Measurements from ENCODE around the gene HMGXB3.

HMGXB3 gene

GRCh38 chr5:150000256-150000989 lies at the start of gene HMGXB3, which contains the start of gene TIGD6:
Gene HMGXB3 (plus strand): TSS chr5:150000739. CDS start chr5:150004853, 4,114 bp downstream.
Gene TIGD6 (minus strand): TSS chr5:150000654. CDS start chr5:149996348, 4,306 bp downstream.
- DNase-seq (ENCODE audit: low read depth in 2 of 2), result peak; percentile 82 to 84

GRCh38 chr5:149951138-149951749 lies 49.3 kb upstream of the HMGXB3 start:
- DNase-seq (ENCODE audit: low read depth in 2 of 2), result no peak

- DNase-seq (ENCODE audit: low read depth in 2 of 2), result no peak
Measured at GRCh38 chr5:149953436-149954121, 47.0 kb upstream of the HMGXB3 start.

GRCh38 chr5:149954798-149955197 lies 45.7 kb upstream of the HMGXB3 start:
- no peak for DNase-seq (ENCODE audit: low read depth in 2 of 2)

GRCh38 chr5:149956685-149957084 lies 43.9 kb upstream of the HMGXB3 start:
- DNase-seq (ENCODE audit: low read depth in 2 of 2), result no peak

GRCh38 chr5:149957855-149958254 lies 42.7 kb upstream of the HMGXB3 start:
- DNase-seq (ENCODE audit: low read depth in 2 of 2), result no peak

GRCh38 chr5:149959406-149960236 lies 40.9 kb upstream of the HMGXB3 start:
- peak; percentile 14 to 42 for DNase-seq (ENCODE audit: low read depth in 2 of 2)

GRCh38 chr5:149960272-149961185 lies 40.0 kb upstream of the HMGXB3 start, which contains the start of gene SLC26A2:
Gene SLC26A2 (plus strand): TSS chr5:149960758. CDS start chr5:149977653, 16,895 bp downstream.
- DNase-seq (ENCODE audit: low read depth in 2 of 2), result peak; percentile 88 to 92

- no peak for DNase-seq (ENCODE audit: low read depth in 2 of 2)
Measured at GRCh38 chr5:149961186-149961685, 39.3 kb upstream of the HMGXB3 start.

GRCh38 chr5:149961957-149962409 lies 38.6 kb upstream of the HMGXB3 start:
- DNase-seq (ENCODE audit: low read depth in 2 of 2), result no peak

GRCh38 chr5:149962601-149963300 lies 37.8 kb upstream of the HMGXB3 start:
- no peak for DNase-seq (ENCODE audit: low read depth in 2 of 2)

- DNase-seq (ENCODE audit: low read depth in 2 of 2), result no peak
Measured at GRCh38 chr5:149963729-149964128, 36.8 kb upstream of the HMGXB3 start.

- DNase-seq (ENCODE audit: low read depth in 2 of 2), result no peak
Measured at GRCh38 chr5:149966946-149967345, 33.6 kb upstream of the HMGXB3 start.

GRCh38 chr5:149969181-149969930 lies 31.2 kb upstream of the HMGXB3 start:
- no peak for DNase-seq (ENCODE audit: low read depth in 2 of 2)

- no peak for DNase-seq (ENCODE audit: low read depth in 2 of 2)
Measured at GRCh38 chr5:149975409-149975808, 25.1 kb upstream of the HMGXB3 start.

GRCh38 chr5:149979896-149980295 lies 20.6 kb upstream of the HMGXB3 start:
- DNase-seq (ENCODE audit: low read depth in 2 of 2), result no peak

- DNase-seq (ENCODE audit: low read depth in 2 of 2), result no peak
Measured at GRCh38 chr5:149981206-149981605, 19.3 kb upstream of the HMGXB3 start.

GRCh38 chr5:149982505-149982904 lies 18.0 kb upstream of the HMGXB3 start:
- DNase-seq (ENCODE audit: low read depth in 2 of 2), result no peak

- no peak for DNase-seq (ENCODE audit: low read depth in 2 of 2)
Measured at GRCh38 chr5:149988126-149988525, 12.4 kb upstream of the HMGXB3 start.
